Measurements from ENCODE around the gene NBPF4.
"Not testable (repeated sequence)": the region's sequence is repeated elsewhere in the genome, so short reads cannot be mapped to it uniquely, and the experiment has no call there.

- TF ChIP-seq, protein P1, sequence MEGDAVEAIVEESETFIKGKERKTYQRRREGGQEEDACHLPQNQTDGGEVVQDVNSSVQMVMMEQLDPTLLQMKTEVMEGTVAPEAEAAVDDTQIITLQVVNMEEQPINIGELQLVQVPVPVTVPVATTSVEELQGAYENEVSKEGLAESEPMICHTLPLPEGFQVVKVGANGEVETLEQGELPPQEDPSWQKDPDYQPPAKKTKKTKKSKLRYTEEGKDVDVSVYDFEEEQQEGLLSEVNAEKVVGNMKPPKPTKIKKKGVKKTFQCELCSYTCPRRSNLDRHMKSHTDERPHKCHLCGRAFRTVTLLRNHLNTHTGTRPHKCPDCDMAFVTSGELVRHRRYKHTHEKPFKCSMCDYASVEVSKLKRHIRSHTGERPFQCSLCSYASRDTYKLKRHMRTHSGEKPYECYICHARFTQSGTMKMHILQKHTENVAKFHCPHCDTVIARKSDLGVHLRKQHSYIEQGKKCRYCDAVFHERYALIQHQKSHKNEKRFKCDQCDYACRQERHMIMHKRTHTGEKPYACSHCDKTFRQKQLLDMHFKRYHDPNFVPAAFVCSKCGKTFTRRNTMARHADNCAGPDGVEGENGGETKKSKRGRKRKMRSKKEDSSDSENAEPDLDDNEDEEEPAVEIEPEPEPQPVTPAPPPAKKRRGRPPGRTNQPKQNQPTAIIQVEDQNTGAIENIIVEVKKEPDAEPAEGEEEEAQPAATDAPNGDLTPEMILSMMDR (IDR thresholded peaks at IDR 0.05) = peak in 2 of 4 experiments; percentile 29 to 36
- TF ChIP-seq POLR2A (IDR thresholded peaks at IDR 0.05) = not testable (repeated sequence)
Observed at GRCh38 chr1:108214641-108215465, 29.0 kb downstream of the NBPF4 start.

Measured in uterus (tissue), 2 donors.